Measurements from ENCODE around the gene CCNT1.
A peak's percentile ranks its signal among the peaks of the same experiment; 100 is the strongest.
"Not testable (repeated sequence)": the region's sequence is repeated elsewhere in the genome, so short reads cannot be mapped to it uniquely, and the experiment has no call there.

Gene CCNT1

DNA sequence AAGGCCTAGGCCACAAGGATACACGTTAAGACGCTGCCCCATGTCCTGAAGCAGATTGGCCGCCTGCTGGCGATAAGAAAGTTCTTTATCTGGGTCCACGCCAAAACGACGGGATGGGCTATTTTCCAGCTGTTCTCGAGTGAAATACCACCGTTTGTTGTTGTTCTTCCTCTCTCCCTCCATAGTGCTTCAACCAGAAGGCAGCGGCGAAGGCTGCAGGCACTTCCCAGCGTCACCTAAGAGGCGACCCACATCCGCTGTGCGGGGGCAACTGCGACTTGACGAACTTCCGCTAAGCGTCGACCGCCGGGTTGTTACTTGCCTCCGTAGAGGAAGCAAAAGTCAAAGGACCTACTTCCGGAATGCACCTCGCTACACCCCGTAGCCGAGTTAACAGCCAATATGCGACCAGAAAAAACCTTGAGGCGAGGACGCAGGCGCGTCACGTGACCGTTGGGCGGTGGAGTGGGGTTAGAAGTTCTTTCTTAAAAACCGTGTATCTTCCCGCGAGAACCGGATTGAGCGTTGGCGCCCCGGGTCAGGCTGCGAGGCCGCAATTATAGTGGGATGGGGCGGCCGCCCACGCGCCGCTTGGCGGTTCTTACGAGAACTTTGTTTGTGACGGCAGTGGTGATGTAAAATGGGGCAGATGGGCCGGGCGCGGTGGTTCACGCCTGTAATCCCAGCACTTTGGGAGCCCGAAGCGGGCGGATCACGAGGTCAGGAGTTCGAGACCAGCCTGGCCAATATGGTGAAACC lies at the start of gene CCNT1:
CCNT1 (minus strand) TSS at position 215 of the 759 bp plus-strand sequence; CDS start at position 183, 32 bp downstream.
- peak; percentile 94 to 96 (median 94) for DNase-seq (ENCODE audit: low read depth in 3 of 3, low spot score in 1 of 3)

DNA sequence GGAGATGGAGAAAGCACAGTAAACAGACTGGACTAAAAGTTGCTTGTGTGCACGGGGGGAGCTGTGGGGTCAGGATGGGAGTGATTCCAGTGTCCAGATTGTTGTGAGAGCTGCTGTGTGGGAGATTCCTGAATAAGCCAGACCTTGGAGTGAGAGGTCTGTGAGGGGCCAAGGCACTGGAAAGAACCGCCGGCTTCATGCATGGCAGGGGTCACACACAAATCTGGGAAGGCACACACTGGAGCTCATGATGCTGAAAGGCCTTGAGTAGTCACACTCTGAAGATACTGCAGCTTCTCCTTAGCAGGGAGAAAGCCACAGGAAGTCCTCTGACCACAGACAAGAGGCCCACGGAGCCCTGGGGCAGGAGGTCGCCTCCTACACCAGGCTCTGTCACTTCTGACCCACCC lies 49.3 kb upstream of the CCNT1 start:
- DNase-seq (ENCODE audit: low read depth in 3 of 3, low spot score in 1 of 3), result no peak

DNA sequence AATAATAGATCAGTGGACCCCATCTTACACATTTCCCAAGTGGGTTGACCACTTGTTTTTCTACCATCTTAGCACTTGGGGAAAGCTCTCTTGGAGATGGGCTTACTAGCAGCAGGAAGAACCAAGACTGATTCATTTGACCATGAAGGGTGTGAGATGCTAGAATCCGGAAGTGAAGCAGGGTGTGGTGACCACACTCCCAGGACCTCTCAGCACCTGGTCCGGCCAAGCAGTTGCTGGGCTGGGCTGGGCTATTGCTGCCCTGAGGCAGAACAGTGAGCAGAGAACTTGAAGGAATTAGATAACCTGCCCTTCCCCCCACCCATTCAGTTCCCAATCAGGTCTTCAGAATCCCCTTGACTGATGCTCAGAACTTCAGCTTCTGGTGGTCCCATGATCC lies 48.0 kb upstream of the CCNT1 start:
- no peak for DNase-seq (ENCODE audit: low read depth in 3 of 3, low spot score in 1 of 3)

DNA sequence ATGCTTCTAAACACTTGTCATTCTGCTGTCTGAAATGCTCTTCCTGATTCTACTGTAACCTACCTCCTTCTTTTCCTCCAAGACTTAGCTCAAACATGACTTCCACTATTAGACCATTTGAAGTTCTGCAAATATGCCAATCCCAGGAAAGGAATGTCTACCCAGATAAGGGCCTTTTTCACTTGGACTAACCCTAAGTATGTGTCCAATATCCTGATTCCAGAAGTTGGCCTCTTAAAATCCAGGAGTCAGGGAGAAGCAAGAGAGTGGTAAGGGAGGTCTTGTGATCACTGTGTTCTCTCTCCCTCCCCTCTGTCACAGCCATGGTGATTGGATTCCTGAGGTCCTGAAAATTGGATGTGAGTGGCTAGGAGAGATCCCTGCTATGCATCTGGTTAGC lies 42.2 kb upstream of the CCNT1 start:
- DNase-seq (ENCODE audit: low read depth in 3 of 3, low spot score in 1 of 3), result no peak

DNA sequence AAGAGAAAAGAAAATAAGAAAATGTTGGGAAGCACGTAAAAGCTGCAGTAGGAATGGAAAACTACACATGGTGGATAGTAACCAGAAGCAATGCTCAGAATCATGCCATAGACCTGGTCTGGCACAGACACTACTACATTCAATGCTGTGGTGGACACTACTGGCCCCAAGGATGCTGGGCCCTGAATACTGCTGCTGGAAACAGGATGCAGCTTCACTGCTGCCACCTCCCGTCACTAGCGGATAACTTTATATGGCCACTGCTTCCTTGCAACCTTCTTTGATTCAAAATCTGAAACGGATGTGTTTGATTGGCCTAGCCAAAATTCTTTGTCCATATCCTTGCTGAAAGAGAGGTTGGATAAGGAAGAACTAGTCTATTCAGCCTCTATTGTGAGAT lies 41.7 kb upstream of the CCNT1 start:
- DNase-seq (ENCODE audit: low read depth in 3 of 3, low spot score in 1 of 3), result no peak

DNA sequence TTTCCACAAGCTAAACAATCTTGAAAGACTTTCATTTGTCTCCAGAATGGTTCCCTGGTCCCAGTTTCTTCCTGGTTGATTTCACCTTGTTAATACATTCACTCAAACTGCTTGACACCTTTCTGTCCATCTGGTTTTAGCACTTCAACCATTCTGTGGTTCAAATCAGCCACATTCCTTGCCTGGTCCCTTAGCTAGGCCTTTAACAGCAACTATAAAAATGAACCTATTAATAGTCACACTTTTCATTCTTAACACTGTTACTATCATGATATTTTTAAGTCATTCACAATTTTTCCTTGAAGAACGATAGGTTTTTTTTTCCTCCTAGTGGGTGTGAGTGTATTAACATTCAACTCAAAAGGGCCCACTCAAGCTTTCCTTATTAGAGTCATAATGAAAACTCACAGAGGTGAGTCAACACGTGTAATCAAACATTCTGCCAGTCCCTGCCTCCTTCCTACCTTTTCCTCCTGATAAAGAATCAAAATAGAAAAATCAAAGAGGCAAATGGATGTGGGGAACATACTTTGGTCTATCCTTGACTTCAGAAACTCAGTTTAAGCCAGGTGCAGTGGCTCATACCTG lies 34.4 kb upstream of the CCNT1 start:
- DNase-seq (ENCODE audit: low read depth in 3 of 3, low spot score in 1 of 3), result no peak

DNA sequence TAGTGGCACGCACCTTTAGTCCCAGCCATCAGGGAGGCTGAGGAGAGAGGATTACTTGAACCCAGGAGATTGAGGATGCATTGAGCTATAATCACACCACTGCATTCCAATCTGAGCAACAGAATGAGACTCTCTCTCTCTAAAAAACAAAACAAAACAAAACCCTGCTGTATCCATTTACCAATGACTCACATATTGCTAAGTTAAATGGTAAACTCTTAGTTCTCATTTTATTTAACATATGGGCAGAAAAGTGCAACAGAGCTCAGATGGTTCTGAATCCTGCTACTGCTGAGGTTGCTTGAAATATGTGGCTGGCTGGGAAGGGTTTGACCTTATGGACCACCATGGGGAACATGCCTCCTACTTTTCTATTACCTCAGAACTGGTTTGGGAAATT lies 33.7 kb upstream of the CCNT1 start:
- no peak for DNase-seq (ENCODE audit: low read depth in 3 of 3, low spot score in 1 of 3)

DNA sequence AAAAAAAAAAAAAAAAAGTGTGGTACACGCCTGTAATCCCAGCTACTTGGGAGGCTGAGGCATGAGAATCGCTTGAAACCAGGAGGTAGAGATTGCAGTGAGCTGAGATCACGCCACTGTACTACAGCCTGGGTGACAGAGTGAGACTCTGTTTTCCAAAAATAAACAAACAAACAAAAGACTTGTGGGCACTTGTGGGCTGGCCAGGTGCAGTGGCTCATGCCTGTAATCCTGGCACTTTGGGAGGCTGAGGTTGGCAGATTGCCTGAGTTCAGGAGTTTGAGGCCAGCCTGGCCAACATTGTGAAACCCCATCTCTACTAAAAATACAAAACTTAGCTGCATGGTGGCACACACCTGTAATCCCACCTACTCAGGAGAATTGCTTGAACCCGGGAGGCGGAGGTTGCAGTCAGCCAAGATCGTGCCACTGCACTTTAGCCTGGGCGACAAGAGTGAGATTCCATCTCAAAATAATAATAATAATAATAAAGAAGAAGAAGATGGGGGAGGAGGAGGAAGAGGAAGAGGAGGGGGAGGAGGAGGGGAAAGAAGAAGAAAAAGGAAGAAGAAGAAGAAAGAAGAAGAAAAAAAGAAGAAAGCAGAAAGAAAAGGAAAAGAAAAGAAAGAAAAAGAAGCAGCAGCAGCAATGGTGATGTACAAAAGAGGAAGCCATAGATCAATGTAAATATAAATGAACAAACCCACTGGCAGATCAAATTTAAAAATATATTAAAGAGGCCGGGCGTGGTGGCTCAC lies 27.9 kb upstream of the CCNT1 start:
- DNase-seq (ENCODE audit: low read depth in 3 of 3, low spot score in 1 of 3), result no peak

DNA sequence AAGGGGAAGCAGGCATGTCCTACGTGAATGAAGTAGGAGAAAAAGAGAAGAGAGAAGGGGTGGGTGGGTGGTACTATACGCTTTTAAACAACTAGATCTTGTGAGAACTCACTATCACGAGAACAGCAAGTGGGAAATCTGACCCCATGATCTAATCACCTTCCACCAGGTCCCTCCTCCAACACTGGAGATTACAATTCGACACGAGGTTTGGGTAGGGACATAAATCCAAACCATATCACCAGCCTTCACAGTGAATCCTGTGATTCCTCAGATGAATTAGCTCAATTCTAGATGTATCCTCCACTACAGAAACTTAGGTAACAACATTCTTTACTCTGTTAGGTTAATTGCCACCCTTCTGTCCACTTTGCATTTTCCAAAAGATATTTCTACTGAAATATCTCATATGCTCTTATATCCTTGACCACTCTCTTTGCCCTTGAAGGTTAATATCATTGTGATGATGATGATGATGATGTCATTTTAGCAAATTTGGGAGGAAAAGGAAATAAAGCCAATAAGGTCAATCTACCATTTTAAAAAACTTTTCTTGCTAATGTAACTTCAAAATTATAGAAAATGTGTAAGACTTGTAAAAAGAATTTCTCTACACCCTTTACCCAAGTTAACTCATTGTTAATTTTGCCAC lies 23.2 kb upstream of the CCNT1 start:
- no peak for DNase-seq (ENCODE audit: low read depth in 3 of 3, low spot score in 1 of 3)

DNA sequence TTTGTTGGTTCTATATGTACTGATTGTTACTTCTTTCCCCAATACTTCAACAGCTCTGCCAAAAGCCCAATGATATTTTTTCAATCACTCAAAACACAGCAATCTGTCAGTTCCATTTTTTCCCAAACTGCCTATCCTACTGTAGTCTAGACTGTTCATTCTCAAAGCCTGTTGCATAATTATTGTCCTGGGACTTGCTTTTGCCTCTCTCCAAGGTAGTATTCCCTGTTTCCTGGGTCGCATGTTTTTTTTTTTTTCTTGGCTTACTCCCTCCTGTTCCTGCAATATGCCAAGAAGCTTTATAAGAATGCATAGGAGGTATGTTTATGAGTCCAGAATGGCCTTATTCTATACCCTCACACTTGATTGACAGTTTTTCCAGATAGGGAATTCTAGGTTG lies 19.9 kb upstream of the CCNT1 start:
- DNase-seq (ENCODE audit: low read depth in 3 of 3, low spot score in 1 of 3), result no peak

DNA sequence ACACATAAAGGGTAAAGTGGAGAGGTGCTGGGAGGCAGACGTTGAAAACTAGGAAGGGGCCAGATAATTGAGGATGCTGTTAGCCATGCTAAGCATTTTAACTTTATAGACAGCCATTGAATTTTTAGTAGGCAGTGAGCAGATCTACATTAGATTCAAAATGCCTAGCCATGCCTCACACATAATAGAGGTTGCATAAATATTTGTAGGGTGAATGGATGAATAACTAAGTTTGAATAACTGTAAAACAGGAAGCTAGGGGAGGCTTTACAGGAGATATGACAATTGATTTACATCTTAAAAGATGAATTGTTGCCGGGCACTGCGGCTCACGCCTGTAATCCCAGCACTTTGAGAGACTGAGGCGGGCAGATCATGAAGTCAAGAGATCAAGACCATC lies 12.3 kb upstream of the CCNT1 start:
- DNase-seq (ENCODE audit: low read depth in 3 of 3, low spot score in 1 of 3), result no peak

DNA sequence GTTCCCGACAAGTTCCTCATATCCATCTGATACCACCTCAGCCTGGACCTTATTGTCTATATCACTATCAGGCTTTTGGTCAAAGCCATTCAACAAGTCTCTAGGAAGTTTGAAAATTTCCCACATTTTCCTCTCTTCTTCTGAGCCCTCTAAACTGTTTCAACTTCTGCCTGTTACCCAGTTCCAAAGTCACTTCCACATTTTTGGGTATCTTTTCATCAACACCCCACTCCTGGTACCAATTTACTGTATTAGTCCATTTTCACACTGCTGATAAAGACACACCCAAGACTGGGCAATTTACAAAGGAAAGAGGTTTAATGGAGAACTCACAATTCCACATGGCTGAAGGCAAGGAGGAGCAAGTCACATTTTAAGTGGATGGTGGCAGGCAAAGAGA lies 4.2 kb upstream of the CCNT1 start:
- not testable (repeated sequence) for DNase-seq (ENCODE audit: low read depth in 3 of 3, low spot score in 1 of 3)

DNA sequence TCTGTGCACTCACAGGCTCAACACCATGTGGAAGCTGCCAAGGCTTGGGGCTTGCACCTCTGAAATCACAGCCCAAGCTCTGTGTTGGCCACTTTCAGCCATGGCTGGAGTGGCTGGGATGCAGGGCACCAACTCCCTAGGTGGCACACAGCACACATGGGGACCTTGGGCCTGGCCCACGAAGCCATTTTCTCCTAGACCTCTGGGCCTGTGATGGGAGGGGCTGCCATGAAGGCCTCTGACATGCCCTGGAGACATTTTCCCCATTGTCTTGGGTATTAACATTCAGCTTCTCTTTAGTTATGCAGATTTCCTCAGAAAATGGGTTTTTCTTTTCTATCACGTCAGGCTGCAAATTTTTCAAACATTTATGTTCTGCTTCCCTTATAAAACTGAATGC lies 3.7 kb upstream of the CCNT1 start:
- not testable (repeated sequence) for DNase-seq (ENCODE audit: low read depth in 3 of 3, low spot score in 1 of 3)

DNA sequence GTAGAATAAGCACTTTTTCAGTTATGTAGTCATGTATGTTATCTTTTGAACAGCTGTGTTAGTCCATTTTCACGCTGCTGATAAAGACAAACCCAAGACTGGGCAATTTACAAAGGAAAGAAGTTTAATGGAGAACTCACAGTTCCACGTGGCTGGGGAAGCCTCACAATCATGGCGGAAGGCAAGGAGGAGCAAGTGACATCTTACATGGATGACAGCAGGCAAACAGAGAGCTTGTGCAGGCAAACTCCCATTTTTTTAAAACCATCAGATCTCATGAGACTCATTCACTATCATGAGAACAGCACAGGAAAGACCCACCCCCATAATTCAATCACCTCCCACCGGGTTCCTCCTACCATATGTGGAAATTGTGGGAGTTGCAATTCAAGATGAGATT lies 2.5 kb upstream of the CCNT1 start:
- DNase-seq (ENCODE audit: low read depth in 3 of 3, low spot score in 1 of 3), result not testable (repeated sequence)

DNA sequence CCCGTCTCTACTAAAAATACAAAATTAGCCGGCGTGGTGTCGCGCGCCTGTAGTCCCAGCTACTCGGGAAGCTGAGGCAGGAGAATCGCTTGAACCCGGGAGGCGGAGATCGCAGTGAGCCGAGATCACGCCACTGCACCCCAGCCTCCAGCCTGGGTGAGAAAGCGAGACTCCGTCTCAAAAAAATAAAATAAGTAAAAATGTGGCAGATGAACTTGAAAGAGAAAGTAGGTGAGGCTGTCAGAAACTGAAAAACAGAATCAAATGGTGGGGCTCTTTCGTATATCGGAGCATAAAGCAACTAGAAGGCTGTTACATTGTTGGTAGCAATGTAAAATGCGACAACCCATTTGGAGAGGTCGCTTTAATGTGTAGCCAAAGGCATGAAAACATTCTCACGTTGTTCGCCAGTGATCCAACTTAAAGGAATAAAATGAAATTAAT lies 767 bp upstream of the CCNT1 start:
- no peak for DNase-seq (ENCODE audit: low read depth in 3 of 3, low spot score in 1 of 3)

DNA sequence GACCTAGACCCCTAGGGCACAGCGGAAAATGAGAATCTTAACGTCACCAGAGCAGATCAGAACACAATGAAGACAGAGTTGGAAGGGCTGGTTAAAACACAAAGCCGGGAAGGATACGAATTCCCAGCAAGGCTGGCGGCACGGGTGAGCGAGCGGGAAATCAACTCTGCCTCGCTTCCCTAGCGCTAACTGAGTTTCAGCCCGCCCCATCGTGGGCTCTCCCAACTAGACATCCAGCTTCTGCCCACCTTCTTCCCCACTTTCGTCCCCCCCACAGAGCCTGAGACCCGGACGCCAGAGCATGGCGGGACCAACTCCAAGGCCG lies 377 bp downstream of the CCNT1 start:
- DNase-seq (ENCODE audit: low read depth in 3 of 3, low spot score in 1 of 3), result no peak

DNA sequence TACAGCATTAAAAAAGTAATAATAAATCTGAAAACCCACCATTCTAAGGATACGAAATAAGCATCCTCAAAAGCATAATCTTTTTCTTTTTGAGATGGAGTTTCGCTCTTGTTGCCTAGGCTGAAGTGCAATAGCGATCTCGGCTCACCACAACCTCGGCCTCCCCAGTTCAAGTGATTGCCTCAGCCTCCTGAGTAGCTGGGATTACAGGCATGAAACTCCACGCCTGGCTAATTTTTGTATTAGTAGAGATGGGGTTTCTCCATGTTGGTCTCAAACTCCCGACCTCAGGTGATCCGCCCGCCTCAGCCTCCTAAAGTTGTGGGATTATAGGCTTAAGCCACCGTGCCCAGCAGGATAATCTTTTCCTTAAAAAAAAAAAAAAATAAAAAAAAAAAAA lies 4.3 kb downstream of the CCNT1 start:
- no peak for DNase-seq (ENCODE audit: low read depth in 3 of 3, low spot score in 1 of 3)

DNA sequence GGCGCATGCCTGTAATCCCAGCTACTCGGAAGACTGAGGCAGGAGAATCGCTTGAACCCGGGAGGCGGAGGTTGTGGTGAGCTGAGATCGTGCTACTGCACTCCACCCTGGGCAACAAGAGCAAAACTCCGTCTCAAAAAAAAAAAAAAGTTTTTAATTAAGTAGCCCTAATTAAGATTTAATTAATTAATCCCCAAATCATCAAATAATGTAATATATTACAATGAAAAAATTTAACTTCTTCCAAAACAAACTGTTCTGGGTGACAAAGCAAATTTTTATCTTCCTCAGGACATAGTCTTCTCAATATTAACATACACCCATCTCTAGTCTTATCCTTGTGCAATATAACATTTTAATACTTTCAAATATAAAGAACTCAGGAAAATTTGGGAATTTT lies 17.7 kb downstream of the CCNT1 start:
- not testable (repeated sequence) for DNase-seq (ENCODE audit: low read depth in 3 of 3, low spot score in 1 of 3)

DNA sequence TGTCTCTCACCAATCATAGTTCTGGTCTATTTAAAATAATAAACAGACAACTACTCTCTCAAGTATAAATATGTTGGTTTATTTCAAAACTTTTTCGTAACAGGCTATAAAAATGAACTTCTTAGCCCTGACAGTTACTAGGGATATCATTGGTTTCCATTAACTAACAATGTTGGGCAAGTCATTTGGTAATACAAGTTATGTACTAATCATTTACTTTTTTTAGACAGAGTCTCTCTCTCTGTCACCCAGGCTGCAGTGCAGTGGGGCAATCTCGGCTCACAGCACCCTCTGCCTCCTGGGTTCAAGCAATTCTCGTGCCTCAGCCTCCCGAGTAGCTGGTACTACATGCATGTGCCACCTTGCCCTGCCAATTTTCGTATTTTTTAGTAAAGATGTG lies 19.9 kb downstream of the CCNT1 start:
- DNase-seq (ENCODE audit: low read depth in 3 of 3, low spot score in 1 of 3), result no peak

DNA sequence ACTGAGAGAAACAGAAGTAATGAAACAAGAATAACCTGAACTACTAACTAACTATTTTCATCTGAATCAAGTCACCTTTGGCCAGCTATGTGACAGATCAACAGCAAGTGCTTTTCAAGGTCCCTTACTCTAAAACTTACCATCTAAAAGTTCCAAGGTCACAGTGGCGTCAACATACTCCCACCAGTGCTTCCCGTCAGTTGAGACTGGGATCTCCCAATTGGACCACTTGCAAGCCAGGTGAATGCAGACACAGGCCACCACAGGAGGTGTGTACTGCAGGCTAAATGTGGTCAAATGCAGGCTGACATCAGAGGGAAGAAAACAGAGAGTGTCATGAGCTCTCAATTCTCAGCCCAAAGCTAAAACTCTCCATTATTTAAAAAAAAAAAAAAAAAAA lies 20.6 kb downstream of the CCNT1 start:
- no peak for DNase-seq (ENCODE audit: low read depth in 3 of 3, low spot score in 1 of 3)

DNA sequence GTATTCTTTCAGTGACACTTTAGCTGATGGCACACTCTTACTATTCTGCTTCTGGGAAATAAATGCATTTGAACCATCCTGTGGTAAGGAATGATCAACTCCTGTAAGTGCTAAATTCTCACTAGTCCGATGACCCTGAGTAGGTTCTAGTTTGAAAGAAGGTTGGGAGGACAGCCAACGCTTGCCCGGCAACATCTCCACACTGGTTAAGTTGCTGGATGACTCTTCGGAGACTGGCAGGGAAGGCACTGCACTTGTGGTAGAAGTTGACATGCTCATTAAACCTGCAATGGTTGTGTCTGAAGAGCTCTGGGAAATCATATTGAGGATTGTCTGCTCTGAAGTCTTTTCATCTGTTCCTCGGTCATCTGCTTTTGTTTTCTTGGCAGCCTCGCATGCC lies 22.5 kb downstream of the CCNT1 start:
- no peak for DNase-seq (ENCODE audit: low read depth in 3 of 3, low spot score in 1 of 3)

DNA sequence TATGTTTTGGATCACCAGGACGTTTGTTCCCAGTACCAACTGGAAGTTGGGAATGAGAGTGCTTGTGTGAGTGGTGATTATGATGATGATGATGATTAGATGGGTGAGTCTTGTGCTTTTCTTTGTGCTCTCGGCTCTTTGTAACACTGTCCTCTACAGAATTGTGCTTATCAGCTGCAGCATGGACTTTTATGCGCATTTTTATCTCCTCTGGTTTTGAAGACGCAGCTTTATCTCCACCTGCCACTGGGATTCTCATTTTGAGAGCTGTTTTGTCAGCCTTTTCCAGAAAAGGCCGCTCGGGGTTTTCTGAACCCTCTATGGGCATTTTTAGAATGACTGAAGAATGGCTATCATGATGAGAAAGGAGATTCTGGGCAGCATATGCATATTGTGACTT lies 22.9 kb downstream of the CCNT1 start:
- DNase-seq (ENCODE audit: low read depth in 3 of 3, low spot score in 1 of 3), result no peak

Measured in stimulated activated CD4-positive, alpha-beta T cell treated with anti-CD3 and anti-CD28 coated beads, TNF-alpha, amount 100 ng/mL, for 1 hour (primary cell).